B cell (primary cell): Measurements from ENCODE around the gene IL17B.

Source experiments
- CTCF ChIP-seq: fragments of 200-600 bp; IDR thresholded peaks from one replicate; pipeline ENCODE4 v1.8.0; 2022; ENCODE audit warnings: antibody characterized with exemption, mild to moderate bottlenecking
- EZH2 ChIP-seq: IDR thresholded peaks from 2 replicates; pipeline ENCODE4 v1.6.1; 2012; ENCODE audit warnings: borderline replicate concordance, low read depth, mild to moderate bottlenecking, moderate library complexity, low read length; ENCODE audit not compliant: insufficient read depth, poor library complexity, severe bottlenecking

GRCh38 chr5:149422366-149423048, 43.4 kb upstream of the IL17B start:
- TF ChIP-seq CTCF: no peak
- no peak for TF ChIP-seq EZH2
